HUDEP-2 (cell line): Measurements from ENCODE around the gene CDH7.

Source experiments
- DNase-seq, 76 experiments: peaks; one replicate each; lab custom pipeline; 2025; ENCODE audit not compliant: unreplicated experiment in 76 of 76; lab: John Stamatoyannopoulos, UW

Gene CDH7

DNA sequence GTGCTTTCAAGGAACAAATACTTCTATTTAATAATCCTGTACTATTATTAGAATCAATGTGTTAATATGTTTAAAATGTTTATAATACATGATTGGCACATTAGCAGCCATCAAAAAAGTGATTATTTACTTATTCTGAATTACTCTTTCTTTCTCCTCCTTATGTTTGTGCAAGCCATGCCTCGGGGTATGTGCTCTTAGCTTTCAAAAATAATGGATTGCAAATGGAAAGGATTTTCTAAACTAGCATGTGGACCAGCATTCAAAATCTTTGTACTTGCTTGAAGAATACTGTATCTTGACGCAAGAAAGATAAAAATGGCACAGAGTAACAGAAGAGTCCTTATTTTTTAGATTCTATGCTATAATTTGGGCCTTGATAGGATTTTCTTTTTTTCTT lies 156.5 kb downstream of the CDH7 start:
- DNase-seq, result no peak

DNA sequence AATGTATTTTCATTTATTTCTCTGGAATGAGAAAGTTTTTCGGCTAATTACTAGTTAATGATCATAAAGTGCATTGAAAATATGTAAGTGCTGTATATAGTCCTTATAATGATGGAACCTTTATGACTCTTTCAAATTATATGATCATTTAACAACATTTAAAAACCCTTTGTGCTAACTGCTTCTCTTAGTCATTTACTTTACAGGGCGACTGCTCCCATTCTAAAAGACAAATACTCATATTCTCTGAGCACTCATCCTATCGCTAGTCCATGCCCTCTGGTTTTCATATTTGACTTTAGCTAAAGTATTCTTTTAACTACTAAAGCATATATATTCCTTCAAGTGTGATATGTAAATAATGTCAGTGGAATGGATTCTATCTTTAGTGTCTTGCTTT lies 168.2 kb downstream of the CDH7 start:
- DNase-seq, result no peak

DNA sequence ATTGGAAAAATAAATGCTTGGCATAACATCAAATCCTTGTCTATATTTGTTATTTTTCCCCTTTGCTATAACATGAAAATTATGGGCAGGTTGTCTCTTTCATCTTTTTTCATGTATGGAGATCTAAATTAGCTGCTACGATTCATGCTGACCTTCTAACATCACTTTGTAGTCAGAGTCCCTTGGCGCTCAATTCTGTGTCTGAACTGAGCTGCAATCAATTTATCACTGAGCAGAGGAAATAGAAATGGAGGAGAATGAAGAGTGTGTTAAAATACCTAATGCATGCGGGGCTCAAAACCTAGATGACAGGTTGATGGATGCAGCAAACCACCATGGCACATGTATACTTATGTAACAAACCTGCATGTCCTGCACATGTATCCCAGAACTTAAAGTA lies 168.9 kb downstream of the CDH7 start:
- DNase-seq, result no peak

DNA sequence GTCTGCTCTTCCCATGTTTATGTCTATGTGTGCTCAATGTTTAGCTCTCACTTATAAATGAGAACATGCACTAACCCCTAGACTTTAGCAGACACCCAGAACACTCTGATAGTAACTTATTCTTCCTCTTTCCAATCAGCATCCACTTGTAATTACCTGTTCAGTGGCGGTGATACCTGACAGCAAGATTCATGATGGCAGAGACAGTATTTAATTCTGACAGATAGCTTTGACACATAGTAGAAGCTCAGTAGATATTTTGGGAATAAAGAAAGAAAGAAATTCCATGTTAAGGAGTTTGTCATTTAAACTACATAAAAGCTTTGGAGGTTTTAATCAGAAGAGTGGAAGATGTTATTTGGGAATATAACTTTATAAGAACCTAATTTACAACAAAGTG lies 171.3 kb downstream of the CDH7 start:
- no peak for DNase-seq

DNA sequence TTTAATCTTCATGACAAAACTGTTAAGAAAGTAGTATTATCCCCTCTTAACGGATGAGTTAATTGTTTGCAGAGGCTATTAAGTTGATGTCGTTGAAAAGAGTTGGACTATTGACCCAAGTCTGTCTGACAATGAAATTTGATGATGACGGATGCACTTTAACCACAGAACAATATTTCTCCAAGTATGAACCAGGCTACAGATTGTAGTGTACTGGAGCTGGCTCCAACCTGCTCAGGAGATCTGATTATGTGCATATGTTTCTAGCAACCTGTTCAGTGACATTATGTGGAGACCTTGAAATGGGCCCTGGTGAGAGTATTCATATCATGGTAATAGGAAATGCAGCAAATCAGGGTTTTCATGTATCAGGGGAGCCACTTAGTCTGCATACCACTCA lies 174.1 kb downstream of the CDH7 start:
- DNase-seq, result no peak

DNA sequence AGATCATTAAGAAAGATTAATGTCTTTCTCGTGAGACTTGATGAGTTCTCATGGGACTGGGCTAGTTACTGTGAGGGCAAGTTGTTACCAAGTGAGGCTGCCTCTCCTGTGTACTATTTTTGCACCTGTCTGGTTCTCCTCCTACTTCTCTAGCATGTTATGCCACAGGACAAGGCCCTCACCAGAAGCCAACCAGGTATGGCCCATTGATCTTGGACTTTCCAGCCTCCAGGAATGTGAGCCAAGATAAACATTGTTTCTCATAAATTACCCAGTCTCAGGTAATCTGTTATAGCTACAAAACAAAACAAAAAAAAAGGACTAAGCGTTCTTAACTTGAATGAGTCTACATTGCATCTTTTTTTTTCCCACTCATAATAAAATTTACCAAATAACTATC lies 184.1 kb downstream of the CDH7 start:
- no peak for DNase-seq

DNA sequence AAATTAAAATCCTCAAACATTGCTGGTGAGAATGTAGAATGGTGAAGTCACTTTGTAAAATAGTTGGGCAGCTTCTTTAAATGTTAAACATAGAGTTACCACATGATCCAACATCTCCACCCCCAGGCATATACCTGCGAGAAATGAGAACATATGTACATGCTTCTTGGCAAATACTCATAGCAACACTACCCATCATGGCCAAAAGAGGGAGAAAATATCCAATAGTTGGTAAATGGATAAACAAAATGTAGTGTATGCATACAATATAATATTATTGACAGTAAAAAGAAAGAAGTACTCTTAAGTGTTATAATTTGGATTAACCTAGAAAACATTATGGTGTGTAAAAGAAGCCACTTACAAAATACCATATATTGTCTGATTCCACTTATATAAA lies 185.9 kb downstream of the CDH7 start:
- no peak for DNase-seq

DNA sequence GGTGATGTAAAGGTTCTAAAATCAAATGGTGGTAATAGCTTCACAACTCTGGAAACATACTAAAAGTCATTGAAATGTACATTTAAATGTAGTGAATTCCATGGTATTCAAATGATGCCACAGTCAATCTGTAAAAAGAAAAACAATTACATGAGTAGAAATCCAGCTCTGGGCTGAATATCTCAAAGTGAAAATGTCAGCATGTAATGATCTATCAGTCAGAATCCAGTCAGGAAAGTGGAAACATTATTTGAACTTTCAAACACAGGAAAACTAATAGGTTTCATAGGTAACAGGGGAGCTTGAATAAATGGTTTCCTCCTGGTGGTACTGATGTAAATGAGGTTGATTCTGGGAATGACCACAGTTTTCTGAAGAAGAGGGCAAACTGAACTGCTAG lies 186.4 kb downstream of the CDH7 start:
- no peak for DNase-seq

DNA sequence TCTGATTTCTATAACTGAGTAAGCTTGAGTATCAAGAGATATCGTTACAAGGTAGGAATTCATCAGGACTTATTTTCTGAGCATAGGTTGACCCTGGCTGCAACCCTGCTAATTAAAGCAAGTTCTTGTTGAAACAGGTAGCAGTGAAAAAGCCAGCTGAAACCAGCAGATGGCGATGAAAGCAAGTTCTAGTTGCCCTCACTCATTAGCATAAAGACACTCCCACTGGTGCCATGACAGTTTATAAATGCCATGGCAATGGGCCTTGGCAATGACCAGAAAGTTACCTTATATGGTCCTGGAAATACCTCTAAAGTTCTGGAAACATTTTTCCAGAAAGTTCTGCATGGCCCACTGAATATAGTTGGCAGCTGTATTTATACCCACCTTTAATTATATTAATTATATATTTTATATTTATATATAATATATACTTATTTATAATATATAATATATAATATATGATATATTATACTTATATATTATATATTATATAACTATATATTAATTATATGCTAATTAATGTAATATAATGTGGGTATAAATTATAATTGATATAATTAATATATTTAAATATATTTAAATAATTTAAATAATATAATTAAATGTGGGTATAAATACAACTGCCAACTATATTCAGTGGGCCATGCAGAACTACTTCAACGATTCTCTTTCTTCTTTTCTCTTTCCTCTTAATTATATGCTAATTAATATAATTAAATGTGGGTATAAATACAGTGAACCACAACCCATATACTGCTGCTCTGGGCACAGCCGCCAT lies 188.0 kb downstream of the CDH7 start:
- DNase-seq, result peak in 3 of 76 experiments; percentile 2 to 40 (median 7)
